NCI-H2171 treated with DMSO at 0.1 percent for 48 hours (cell line): ENCODE data around the gene VPS13C.
A peak's percentile ranks its signal among the peaks of the same experiment; 100 is the strongest.
"Not testable (repeated sequence)": the region's sequence is repeated elsewhere in the genome, so short reads cannot be mapped to it uniquely, and the experiment has no call there.

ENCODE experiments used
- DNase-seq: peaks from one replicate; lab custom pipeline; 2025; lab: John Stamatoyannopoulos, UW

VPS13C gene

GRCh38 chr15:62075595-62076277 lies 15.5 kb upstream of the VPS13C start:
- peak; percentile 86 for DNase-seq

DNA sequence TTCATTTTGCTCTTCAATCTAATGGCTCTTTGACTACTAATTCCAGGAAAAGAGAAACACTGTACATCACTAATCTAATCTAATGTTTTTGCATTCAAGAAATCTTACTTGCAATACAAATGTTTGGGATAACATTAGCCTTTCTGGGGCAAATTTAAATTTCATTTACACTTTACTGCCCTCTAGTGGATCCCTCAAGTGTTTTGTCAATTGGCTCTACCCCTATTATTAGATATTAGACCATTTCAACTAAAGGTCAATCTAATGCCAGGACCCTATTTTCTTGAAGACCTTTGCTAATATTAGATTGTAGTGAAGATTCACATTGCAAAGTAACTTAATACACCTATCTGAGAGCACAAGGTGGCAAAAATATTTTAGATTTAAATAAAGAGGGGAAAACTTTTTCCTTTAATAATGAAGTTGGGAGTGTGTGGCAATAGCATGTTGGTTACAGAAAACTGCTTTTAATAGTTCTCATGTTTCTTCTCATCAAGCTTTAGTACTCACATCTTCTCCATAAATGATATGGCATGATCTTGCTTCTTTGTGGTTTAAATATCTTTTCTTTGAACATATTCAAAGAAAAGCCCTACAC lies 11.6 kb upstream of the VPS13C start:
- peak; percentile 48 for DNase-seq

GRCh38 chr15:62069551-62069950 lies 9.3 kb upstream of the VPS13C start:
- no peak for DNase-seq

DNA sequence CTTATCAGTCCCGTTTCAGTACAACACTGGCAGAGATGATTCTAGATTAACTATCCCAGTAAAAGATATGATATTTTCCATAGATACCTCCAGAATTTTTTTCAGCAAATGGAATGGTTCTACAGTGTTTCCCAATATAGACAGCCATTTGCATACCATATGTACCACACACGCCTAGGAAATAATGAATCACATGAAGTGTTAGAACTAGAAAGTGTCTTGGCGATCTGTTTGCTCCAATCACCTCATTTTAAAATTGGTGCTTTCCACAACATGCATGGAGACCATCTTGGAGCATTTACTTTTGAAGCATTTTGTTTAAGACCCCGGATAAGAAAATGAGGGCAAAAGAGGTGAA lies 8.5 kb upstream of the VPS13C start:
- DNase-seq, result peak; percentile 28

DNA sequence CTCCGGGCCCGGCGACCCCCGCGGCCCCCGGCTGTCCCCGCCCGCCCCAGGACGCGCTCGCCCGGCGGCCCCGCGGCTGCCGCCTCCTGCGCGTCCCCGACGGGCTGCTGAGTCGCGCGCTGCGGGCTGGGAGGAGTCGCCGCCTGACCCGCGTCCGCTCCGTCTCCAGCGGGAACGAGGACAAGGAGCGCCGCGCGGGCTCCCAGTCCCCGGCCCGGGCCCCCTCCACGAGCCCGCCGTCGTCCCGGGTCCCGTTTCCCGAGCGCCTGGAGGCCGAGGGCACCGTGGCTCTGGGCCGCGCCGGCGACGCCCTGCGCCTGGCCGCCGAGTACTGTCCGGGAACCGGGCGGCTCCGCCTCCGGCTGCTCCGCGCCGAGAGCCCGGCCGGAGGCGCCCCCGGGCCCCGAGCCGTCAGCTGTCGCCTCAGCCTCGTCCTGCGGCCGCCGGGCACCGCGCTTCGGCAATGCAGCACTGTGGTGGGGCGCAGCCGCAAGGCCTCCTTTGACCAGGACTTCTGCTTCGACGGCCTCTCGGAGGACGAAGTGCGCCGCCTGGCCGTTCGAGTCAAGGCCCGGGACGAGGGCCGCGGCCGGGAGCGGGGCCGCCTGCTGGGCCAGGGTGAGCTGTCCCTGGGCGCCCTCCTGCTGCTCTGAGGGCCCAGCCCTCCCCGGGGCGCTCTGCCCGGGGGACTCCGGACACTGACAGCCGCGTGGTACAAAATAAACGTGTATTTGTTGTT lies 8.0 kb upstream of the VPS13C start:
- no peak for DNase-seq

DNA sequence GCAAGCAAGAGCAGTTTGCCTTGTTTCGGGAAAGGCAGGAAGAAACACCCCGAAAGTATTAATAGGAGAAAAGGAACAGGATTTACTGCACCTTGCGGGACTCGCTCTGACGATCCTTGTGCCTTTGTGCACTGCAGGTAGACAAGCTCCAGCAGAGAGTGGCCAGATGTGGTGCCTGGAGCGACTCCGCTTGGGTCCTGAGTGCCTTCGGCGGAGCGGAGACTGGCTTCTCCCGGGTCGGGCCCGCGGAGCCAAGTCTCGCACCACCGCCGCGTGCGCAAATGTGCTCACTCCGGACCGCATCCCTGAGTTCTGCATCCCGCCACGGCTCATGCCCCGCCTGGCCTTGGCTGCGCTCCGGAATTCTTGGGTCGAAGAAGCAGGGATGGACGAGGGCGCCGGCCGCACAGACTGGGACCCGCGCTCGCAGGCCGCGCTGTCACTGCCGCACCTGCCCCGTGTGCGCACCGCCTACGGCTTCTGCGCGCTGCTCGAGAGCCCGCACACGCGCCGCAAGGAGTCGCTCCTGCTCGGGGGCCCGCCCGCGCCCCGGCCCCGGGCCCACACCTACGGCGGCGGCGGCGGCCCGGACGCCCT lies 7.3 kb upstream of the VPS13C start:
- peak; percentile 73 for DNase-seq

DNA sequence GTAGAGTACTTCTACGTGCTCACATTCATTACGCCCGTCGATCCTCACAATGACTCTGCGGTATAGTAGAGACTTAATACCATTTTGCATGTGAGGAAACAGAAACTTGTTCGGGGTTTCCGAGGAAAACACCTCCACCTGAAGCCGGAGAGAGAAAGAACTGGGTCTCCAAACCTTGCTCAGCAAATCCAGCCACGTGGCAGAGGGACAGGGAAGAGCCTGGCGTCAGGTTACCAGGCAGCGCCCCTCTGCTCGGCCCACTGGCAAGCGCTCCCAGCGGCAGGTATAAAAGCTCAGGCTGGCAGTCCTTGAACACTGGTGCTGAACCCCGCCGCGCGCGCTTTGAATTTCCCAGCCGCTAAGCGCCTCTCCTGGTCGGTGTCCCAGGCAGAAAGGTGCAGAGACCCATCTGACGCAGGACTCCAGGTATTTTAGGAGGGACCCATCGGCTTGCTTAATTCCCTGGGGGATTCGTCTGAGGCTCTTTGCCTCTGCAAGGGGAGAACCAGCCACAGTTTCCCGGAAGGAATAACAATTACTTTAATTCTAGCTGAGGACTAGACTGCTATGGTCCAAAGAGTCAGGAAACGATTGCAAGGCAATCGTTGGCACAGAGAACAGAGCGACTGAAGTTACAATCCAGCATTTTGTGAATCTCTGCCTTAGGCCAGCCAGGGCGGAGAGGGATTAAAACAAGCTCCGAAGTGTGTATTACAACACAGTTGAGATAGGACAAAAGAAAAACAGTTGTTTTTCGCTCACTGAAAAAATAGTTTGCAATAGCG lies 6.6 kb upstream of the VPS13C start, which contains the start of gene C2CD4A:
Gene C2CD4A, plus strand, starts transcription at position 315 of the 785 bp plus-strand sequence. CDS start 637 bp downstream, outside the sequence.
- DNase-seq, result peak; percentile 92

DNA sequence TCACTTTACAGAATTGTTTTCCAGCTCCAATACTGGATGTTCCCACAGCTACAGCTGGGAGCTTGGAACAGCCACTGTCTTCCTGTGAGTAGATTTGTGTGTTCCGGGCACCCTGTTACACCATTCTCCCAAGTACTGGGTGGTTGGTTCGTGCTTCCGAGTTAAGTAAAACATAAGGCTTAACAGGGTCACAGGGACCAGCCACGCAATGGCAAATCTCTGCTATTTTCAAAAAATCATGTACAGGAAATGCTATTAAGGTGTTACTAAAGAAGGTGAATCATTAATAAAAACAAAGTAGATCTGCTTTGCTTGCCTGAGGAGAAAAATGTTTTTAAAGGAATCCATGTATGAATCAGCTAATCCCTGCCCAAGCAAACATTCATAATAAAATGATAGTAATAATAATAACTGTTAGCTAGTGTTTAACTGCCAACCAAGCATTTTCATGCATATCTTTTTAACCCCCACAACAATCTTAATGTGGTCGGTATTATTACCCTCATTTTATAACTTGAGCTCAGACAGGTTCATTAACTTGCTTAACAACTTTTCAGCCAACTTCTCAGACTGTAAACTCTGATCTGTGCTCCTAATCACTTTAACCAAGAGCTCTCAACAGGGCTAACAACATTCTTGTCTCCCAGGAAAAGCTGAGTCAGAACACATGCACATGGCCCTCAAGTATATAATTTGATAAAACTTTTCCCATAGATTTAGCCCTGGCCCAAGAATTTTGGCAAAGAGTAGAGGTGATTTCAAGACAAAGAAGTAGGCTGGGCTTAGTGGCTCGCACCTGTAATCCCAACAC lies 3.8 kb upstream of the VPS13C start:
- no peak for DNase-seq

DNA sequence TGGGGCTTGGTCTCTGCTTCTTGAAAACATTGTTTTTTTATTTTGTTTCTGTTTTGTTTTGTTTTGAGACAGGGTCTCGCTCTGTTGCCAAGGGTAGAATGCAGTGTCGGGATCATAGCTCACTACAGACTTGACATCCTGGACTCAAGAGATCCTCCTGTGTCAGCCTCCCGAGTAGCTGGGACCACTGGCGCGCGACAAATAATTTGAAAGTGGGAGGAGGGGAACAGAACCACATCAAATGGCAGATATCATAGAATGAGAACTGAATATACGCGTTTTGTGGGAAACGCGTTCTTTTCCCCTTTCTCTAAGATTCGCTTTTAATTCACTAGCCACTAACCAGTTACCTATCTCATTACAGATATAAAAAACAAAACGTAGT lies 641 bp upstream of the VPS13C start:
- DNase-seq, result no peak

DNA sequence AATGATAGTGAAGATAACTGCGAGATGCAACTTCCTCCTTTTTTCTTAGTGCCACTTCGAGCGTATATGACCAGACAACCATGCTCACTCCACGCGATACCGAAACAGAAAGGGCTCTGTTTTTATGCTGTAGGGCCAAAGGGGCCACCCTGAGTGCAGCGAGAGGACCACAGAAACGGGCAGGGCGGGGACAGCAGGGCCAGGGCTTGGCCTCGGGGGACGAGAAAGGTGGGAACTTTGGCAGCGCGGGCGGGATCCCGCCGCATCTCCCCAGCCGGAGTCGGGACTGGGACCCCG lies 483 bp downstream of the VPS13C start:
- DNase-seq, result peak; percentile 40

- DNase-seq, result no peak
Observed at GRCh38 chr15:62059108-62059815, 985 bp downstream of the VPS13C start.

GRCh38 chr15:62058327-62059028 lies 1.8 kb downstream of the VPS13C start:
- no peak for DNase-seq

GRCh38 chr15:62057341-62057980 lies 2.8 kb downstream of the VPS13C start:
- no peak for DNase-seq

DNA sequence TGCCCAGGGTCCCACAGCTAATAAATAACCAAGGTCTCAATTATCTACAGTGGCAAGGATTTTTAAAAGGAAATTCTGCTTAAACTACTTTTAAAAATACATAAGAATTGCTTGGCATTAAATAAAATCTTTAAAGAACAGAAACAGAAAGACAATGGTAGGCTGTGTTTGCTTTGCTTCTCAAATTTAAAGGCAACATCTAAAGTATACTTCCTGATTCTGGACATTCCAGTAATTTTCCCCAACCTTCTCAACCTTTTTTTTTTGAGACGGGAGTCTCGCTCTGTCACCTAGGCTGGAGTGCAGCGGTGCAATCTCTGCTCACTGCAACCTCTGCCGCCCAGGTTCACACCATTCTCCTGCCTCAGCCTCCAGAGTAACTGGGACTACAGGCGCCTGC lies 5.3 kb downstream of the VPS13C start:
- DNase-seq, result no peak

GRCh38 chr15:62053439-62054085 lies 6.7 kb downstream of the VPS13C start:
- no peak for DNase-seq

GRCh38 chr15:62052713-62053112 lies 7.5 kb downstream of the VPS13C start:
- no peak for DNase-seq

- no peak for DNase-seq
Observed at GRCh38 chr15:62051166-62051565, 9.1 kb downstream of the VPS13C start.

DNA sequence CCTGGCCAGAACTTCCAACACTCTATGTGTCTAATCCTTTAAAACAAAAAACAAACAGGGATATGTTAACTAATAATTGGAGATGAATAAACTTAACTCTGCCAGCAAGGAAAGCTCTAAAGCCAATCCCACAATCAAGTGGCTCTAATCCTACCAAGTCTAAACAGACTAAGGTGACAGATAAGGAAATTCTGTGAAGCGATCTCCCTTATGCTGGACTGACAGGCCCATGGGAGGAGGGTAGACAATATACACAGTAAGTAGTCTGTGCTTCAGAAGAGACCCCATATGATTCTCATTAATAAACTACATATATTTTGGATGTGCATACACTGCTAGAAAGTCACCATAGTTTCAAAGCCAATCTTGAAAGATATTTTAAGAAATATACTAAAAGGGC lies 10.1 kb downstream of the VPS13C start:
- DNase-seq, result no peak

GRCh38 chr15:62048254-62048653 lies 12.0 kb downstream of the VPS13C start:
- DNase-seq, result not testable (repeated sequence)
